ENCODE measurements around the gene PPCS. TPM values are rescaled to one million over a fixed set of nuclear protein-coding genes. Genes with fewer than 3 reads are reported as not detected.

Gene PPCS
- total RNA-seq, 3 donors from 2014 or later: 67.8 to 89.3 (median 77.0) TPM

- no peaks in the 10 kb centered on the region for H3K27me3 ChIP-seq
- intact Hi-C loops (cut with DNase I; ENCODE audit: low total_unique reads): no loop called here
- TF ChIP-seq POLR2AphosphoS5 (IDR thresholded peaks at IDR 0.05) (no peak), CTCF (IDR thresholded peaks at IDR 0.05) (no peak), POLR2A (IDR thresholded peaks at IDR 0.05) (no peak)
- no peaks in the 10 kb centered on the region for H3K9me3 ChIP-seq
- H3K4me1 ChIP-seq: no peaks in the 10 kb centered on the region
- H3K27ac ChIP-seq: no peak overlapping the region
- H3K4me3 ChIP-seq: no peak overlapping the region
- no peak for DNase-seq (ENCODE audit: low spot score in 2 of 2)
- H3K36me3 ChIP-seq: no peaks in the 10 kb centered on the region
Observed at GRCh38 chr1:42432714-42433113, 23.6 kb upstream of the PPCS start.

GRCh38 chr1:42433369-42433768, 23.0 kb upstream of the PPCS start:
- H3K4me1 ChIP-seq: no peaks in the 10 kb centered on the region
- TF ChIP-seq CTCF (IDR thresholded peaks at IDR 0.05) (no peak), POLR2AphosphoS5 (IDR thresholded peaks at IDR 0.05) (no peak), POLR2A (IDR thresholded peaks at IDR 0.05) (no peak)
- H3K27me3 ChIP-seq: no peaks in the 10 kb centered on the region
- intact Hi-C loops (cut with DNase I; ENCODE audit: low total_unique reads): no loop called here
- no peaks in the 10 kb centered on the region for H3K36me3 ChIP-seq
- H3K27ac ChIP-seq: no peak overlapping the region
- H3K9me3 ChIP-seq: no peaks in the 10 kb centered on the region
- DNase-seq (ENCODE audit: low spot score in 2 of 2): no peak
- no peak overlapping the region for H3K4me3 ChIP-seq

GRCh38 chr1:42434340-42434739, 22.0 kb upstream of the PPCS start:
- H3K36me3 ChIP-seq: no peaks in the 10 kb centered on the region
- no peaks in the 10 kb centered on the region for H3K27me3 ChIP-seq
- no peak for DNase-seq (ENCODE audit: low spot score in 2 of 2)
- H3K27ac ChIP-seq: no peak overlapping the region
- no peak overlapping the region for H3K4me3 ChIP-seq
- H3K4me1 ChIP-seq: no peaks in the 10 kb centered on the region
- H3K9me3 ChIP-seq: no peaks in the 10 kb centered on the region
- intact Hi-C loops (cut with DNase I; ENCODE audit: low total_unique reads): no loop called here
- TF ChIP-seq CTCF (IDR thresholded peaks at IDR 0.05): no peak
- TF ChIP-seq POLR2A (IDR thresholded peaks at IDR 0.05): no peak
- TF ChIP-seq POLR2AphosphoS5 (IDR thresholded peaks at IDR 0.05): no peak

- no peaks in the 10 kb centered on the region for H3K27me3 ChIP-seq
- no peaks in the 10 kb centered on the region for H3K9me3 ChIP-seq
- H3K4me3 ChIP-seq: no peak overlapping the region
- no peaks in the 10 kb centered on the region for H3K4me1 ChIP-seq
- TF ChIP-seq POLR2AphosphoS5 (IDR thresholded peaks at IDR 0.05): no peak
- no peak for TF ChIP-seq POLR2A (IDR thresholded peaks at IDR 0.05)
- TF ChIP-seq CTCF (IDR thresholded peaks at IDR 0.05): no peak
- DNase-seq (ENCODE audit: low spot score in 2 of 2): no peak
- H3K36me3 ChIP-seq: no peaks in the 10 kb centered on the region
- no peak overlapping the region for H3K27ac ChIP-seq
- intact Hi-C loops (cut with DNase I; ENCODE audit: low total_unique reads): loop anchor here (5.0 kb wide), 2 partner anchors 568 to 638 kb away; no protein-coding TSS in a partner anchor
Observed at GRCh38 chr1:42439940-42440339, 16.4 kb upstream of the PPCS start.

- intact Hi-C loops (cut with DNase I; ENCODE audit: low total_unique reads): loop anchor here (5.0 kb wide), 1 partner anchor 640 kb away; no protein-coding TSS in a partner anchor
Observed at GRCh38 chr1:42442662-42443061, 13.7 kb upstream of the PPCS start.

More at GRCh38 chr1:42442662-42443061, 13.7 kb upstream of the PPCS start:
- TF ChIP-seq CTCF (IDR thresholded peaks at IDR 0.05): no peak
- no peak for TF ChIP-seq POLR2AphosphoS5 (IDR thresholded peaks at IDR 0.05)
- TF ChIP-seq POLR2A (IDR thresholded peaks at IDR 0.05): no peak
- Histone ChIP-seq H3K4me1 (no peaks in the 10 kb centered on the region), H3K9me3 (no peaks in the 10 kb centered on the region), H3K4me3 (no peak overlapping the region), H3K27ac (no peak overlapping the region), H3K36me3 (no peaks in the 10 kb centered on the region), H3K27me3 (no peaks in the 10 kb centered on the region)
- no peak for DNase-seq (ENCODE audit: low spot score in 2 of 2)
